ENCODE data around the gene PTPN7.
A peak's percentile ranks its signal among the peaks of the same experiment; 100 is the strongest.

DNA sequence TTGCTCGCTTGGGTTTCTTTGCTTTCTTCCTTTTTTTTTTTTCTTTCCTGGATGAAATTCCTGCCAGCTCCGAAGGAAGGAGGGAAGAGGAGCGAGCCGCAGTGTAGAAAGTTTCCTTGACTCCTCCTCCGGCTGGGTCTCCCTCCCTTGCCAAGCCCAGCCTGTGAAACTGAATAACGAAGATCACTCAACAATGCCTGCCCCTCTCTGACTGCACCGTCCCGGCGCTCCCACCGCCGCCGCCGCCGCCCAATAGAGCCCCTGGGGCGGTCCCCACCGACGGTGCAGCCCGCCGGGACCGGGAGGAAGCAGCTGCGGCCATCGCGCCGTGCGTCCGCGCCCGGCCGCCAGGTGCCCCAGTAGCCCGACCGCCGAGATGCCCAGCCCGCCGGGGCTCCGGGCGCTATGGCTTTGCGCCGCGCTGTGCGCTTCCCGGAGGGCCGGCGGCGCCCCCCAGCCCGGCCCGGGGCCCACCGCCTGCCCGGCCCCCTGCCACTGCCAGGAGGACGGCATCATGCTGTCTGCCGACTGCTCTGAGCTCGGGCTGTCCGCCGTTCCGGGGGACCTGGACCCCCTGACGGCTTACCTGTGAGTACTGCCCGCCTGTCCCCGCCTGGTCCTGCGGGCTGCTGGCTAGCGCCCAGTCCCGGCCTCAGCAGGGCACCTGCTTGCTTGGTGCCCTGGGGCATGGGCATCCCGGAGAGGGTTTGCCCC, 33.4 kb upstream of the PTPN7 start, which contains the start of gene LGR6:
- TF ChIP-seq, protein P1, sequence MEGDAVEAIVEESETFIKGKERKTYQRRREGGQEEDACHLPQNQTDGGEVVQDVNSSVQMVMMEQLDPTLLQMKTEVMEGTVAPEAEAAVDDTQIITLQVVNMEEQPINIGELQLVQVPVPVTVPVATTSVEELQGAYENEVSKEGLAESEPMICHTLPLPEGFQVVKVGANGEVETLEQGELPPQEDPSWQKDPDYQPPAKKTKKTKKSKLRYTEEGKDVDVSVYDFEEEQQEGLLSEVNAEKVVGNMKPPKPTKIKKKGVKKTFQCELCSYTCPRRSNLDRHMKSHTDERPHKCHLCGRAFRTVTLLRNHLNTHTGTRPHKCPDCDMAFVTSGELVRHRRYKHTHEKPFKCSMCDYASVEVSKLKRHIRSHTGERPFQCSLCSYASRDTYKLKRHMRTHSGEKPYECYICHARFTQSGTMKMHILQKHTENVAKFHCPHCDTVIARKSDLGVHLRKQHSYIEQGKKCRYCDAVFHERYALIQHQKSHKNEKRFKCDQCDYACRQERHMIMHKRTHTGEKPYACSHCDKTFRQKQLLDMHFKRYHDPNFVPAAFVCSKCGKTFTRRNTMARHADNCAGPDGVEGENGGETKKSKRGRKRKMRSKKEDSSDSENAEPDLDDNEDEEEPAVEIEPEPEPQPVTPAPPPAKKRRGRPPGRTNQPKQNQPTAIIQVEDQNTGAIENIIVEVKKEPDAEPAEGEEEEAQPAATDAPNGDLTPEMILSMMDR (IDR thresholded peaks at IDR 0.05), result peak in 3 of 6 experiments; percentile 24 to 36 (median 32)
- no peak for TF ChIP-seq POLR2A (IDR thresholded peaks at IDR 0.05)

All from Peyer's patch (tissue), 4 donors.